Fibroblast of skin of right quadriceps (primary cell): ENCODE data around the gene PTTG1IP.
"Not testable (repeated sequence)": the region's sequence is repeated elsewhere in the genome, so short reads cannot be mapped to it uniquely, and the experiment has no call there.

Experiments
- DNase-seq: peaks from one replicate; pipeline ENCODE4 v3.0.0-alpha.2; 2013

The PTTG1IP gene, protein sequence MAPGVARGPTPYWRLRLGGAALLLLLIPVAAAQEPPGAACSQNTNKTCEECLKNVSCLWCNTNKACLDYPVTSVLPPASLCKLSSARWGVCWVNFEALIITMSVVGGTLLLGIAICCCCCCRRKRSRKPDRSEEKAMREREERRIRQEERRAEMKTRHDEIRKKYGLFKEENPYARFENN

DNA sequence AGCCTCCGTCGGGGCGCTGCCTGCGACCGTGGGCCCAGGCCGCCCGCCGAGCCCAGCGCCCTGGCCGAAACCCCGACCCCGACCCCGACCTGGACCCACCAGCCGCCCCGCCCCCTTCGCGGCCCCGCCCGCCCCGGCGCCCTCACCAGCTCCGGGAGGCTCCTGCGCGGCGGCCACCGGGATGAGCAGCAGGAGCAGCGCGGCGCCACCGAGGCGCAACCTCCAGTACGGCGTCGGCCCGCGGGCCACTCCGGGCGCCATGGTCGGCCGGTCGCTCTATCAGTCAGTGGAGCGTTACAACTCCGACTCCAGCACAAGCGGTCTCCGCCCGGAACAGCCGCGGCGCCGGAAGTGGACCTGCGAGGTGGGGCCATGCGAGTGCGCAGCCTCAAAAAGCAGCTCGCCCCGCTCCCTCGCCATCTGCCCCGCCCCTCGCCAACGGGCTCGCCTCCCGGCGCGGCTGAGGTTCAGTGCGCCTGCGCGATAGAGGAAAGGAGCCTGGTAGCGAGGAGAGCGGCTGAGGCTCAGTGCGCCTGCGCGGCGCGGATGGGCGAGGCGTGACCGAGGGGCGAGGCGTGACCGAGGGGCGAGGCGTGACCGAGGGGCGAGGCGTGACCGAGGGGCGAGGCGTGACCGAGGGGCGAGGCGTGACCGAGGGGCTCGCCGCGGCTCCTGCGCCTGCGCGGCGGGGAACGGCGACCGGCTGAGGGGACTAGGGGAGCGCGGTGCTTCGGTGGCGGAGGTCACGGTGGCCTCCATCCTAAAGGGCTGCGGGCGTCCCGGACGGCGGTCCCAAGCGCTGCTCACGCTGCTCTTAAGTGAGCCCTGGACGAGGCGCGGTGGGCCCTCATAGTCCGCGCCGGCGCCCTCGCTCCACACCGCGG, at the start of gene PTTG1IP:
Gene PTTG1IP, minus strand, starts transcription at position 335 of the 884 bp plus-strand sequence. Its CDS starts 74 bp downstream, at position 261.
- peak; percentile 97 for DNase-seq

DNA sequence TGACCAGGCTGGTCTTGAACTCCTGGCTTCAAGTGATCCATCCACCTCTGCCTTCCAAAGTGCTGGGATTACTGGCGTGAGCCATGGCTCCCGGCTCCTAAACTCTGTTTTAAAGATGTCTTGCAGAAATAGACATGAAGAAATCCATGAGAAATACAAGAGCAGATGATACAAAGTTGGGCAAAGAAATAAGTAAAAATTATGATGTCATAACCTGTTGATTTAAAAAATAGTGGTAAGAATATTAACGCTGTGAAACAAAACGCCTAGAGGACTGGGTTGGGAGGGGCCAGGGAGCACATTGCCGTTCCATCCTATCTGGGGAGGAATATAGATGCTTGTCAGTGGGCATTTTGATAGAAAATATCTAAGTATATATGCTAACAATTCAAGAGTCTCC, 48.4 kb upstream of the PTTG1IP start:
- no peak for DNase-seq

DNA sequence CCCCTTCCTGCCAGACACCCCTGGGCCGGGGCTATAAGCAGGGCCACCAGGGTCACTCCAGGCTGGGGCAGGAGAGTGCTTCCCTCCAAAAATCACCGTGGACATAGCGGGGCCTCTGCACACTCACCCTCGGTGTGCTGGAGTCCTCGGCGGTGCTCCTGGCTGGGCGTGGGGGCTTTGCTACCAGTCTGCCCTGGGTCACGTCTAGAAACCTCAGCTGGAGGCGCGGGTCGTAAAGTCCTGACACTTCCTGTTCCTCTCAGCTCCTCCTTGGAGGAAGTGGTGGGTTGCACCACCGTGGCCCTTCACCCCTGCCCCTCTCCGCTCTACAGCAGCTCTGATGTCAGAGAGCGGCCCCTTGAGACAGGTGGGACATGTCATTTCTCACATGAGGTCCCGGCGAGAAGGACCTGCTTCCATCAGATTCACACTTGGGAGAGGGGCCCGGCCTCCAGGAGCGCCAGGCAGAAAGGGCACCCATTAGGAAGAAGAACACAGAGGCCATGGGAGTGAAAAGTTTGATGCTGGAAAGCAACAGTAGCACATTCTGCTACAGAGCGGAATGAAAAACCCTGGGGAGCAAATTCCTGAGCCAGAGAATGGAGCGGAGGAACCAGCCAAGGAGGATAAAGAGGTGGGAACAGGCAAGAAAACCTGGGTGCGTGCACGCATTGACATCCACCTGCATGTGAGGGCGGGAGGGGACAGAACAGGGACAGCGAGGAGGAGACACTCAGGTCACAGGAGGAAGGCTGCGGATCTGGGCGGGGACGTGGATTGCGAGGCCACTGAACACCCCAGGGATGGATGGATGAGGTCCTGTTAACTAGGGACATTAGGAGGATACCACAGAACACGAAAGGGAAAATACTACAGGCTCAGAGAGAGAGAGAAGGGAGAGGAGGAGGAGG, 47.5 kb upstream of the PTTG1IP start, which contains the start of gene ITGB2:
Gene ITGB2, minus strand, starts transcription at position 206 of the 911 bp plus-strand sequence. CDS start 10,117 bp downstream, outside the sequence.
- DNase-seq = no peak

DNA sequence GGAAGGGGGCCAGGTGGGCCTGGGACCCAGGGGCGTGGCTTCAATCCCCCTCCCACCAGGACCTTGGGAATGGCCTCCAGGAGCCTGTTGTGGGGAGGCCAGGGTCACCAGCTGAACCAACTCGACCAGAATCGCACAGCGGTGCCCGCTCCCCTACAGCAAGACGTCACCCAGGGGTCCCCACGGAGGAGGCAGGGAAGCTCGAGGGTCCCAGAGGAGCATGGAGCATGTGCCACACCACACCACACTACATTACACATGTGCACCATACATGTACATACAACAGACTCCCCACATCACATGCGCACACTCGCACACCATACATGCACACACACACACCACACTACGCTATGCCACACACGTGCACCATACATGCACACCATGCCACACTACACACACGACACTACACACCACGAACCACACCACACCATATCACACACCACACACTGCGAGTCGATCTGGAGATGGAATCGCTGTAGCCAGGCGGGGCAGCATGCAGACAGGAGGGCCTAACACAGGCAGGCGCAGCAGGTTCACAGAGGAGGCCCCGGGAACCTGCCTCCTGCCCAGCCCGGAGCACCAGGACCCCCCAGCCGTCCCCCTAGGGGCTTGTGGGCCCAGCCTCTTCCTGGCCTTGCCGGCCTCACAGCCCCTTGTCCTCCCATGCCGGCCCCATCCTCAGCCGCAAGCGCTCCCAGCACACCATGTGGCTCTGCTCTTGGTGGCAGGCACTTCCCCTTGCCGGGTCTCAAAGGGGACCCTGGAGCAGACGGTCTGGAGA, 46.6 kb upstream of the PTTG1IP start:
- DNase-seq = no peak

DNA sequence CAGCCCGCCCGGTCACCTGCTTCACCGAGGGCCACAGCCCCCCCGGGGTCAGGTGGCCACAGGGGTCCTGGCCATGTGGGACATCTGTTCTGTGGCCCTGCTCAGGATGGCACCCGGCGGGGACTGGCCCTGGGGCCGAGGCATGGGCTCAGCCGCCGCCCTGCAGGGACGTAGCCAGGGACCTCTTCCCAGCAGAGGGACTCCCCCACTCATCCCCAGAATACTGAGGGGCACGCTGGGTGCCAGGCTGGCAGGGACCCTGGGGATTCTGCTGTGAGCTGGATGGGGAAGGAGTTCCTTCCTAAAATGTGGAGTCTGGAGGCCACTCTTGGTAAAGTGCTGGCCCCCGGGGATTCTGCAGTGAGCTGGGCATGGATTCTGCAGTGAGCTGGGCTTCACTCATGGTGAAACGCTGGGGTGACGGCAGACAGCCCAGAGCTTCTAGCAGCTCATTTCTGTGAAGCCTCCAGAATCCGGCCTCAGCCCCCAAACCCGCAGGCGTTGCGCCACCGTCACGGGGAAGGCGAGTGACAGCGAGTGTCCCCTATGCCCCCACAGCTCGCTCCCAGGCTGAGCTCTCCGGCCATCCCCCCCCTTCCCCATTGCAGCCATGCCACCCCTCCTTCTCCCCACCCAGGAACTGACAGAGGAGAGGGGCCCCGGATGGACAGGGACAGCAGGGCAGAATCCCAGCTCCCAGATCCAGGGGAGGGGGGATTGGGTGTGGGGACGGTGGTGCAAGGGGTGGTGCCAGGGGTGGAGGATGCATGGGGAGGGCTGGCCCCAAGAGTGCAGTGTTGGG, 45.8 kb upstream of the PTTG1IP start:
- no peak for DNase-seq

DNA sequence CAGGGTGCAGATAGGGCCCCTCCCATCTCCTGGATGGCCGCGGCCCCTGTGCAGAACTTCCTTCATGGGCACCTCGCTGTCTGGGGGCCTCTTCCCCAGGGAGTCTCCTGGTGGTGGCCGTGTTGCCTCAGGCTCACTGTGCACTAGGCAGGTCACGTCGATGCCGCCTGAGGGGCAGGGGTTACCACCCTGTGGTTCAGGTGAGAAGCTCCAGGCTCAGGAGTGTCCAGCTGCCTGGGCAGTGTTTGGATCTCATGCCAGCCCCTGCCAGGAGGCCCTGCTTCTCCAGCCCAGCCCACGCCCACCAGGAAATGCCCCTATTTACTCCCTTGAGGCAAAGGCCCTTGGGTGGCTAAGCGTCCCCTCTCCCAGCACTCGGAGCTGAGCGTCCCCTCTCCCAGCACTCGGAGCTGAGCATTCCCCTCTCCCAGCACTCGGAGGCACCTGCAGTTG, 45.1 kb upstream of the PTTG1IP start:
- no peak for DNase-seq

DNA sequence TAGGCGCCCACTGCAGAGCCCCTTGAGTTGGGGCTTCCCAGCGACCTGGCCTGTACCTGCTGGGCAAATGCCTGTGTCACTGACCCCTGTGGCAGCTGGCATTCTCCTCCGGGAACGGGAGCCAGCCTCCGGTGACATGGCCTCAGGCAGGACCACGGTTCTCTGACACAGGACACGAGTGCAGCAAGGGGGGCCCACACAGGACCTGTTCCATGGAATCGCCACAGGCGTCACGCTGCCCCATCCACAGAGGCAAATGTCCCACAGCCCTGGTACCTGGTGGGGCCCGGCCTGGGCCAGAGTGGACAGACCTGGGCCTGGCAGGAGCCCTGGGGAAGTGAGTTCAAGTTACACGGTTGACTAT, 44.6 kb upstream of the PTTG1IP start:
- no peak for DNase-seq

DNA sequence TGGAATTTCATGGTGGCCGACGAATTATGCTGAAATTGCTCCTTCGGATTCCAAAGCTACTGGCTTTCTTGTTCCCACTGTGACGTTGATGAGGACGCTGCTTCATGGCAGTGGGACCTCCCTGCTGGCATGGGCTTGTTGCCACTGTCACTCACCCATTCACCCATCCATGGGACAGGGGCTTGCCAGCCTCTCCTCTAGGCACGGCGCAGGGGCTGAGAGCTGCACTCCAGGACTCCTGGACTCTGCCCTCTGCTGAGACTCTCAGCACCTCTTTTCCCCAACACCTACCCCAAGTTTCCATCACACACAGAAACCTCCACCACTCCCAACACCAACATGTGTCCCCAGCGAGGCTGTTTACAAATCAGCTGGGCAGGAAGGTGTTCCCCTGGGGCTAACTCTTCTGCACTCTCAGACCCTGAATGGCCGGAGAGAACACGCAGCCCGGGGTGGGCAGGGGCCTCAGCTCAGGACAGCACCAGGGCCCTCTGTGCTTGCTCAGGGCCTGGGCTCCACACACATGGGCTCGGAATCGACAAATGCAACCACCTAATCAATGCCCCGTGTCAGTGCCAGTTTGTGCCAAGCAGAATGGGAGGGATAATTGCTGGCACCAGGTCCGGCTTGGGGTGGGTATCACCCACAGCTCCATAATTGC, 44.1 kb upstream of the PTTG1IP start:
- DNase-seq = no peak

DNA sequence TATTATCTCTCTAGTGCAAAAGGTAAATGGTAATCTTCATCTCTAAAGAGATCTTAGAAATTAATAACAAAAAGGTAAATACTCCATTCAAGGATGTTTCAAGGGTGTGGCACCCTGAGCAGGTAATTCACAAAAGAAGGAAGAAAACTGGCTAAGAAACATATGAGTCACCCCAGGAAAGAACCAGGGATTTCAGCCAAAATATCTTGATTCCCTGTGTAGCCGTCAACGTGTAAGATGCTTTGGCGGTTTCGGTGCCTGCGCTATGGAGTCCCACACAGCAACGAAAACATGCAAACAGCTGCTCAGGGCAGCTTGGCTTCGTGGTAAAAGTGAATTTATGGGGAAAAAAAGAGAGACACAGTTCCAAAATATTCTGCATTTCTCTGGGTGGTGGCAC, 43.5 kb upstream of the PTTG1IP start:
- DNase-seq = no peak

DNA sequence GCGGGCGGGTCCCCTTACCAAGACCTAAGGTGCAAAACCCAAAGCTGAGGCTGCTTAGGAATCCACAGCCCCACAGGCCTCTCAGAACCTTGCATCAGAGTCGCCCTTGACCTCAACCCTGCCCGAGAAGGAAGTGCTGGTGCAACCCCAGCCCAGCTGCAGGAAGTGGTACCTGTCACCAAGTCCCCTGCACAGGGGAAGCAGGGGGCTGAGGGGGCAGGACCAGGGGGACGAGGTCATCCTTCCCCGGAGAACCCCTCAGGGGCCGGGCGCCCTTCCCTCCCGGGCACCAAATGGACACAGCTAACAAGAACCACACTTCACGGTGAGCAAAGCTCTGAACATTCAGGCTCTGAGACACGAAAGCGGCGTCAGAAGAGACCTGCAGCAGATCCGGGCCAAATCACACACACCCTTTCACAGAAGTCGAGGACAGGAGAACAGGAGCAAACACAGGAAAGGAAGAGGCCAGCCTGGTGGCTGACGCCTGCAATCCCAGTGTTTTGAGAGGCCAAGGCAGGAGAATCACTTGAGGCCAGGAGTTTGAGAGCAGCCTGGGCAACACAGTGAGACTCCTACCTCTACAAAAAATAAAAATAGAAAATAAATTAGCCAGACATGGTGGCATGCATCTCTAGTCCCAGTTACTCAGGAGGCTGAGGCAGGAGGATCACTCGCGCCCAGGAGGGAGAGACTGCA, 40.8 kb upstream of the PTTG1IP start:
- DNase-seq = no peak

DNA sequence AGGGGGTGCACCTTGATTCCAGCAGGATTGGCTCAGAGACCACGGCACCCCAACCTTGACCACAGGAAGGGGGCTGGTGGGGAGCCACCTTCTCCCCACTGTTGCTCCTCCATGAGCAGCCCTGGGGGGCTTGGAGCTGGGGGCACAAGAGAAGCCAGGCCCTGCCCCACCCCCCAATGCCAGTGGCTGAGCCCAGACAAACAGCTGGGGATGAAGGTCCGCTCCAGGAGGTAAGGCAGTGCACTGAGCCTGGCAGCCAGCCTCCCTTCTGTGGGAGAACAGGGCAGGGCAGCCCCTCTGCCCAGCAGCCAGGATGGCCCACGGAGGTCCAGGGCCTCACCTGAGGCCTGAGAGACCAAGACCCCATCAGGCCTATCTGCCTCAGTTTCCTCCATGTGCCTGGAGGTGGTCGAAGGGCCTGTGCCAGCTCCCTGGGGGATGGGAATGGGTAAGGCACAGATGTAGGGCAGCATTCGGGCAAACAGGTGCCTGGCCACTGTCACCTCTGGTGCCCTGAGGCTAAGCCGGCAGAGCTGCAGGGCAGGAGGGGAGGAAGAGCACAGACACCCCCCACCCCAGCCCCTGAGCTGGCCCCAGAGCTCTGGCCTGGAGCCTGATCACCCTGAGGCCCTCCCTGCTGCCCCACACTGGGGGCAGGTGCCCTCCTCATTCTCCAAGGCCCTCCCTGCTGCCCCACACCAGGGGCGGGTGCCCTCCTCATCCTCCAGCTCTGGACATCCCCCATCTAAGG, 40.1 kb upstream of the PTTG1IP start:
- no peak for DNase-seq

DNA sequence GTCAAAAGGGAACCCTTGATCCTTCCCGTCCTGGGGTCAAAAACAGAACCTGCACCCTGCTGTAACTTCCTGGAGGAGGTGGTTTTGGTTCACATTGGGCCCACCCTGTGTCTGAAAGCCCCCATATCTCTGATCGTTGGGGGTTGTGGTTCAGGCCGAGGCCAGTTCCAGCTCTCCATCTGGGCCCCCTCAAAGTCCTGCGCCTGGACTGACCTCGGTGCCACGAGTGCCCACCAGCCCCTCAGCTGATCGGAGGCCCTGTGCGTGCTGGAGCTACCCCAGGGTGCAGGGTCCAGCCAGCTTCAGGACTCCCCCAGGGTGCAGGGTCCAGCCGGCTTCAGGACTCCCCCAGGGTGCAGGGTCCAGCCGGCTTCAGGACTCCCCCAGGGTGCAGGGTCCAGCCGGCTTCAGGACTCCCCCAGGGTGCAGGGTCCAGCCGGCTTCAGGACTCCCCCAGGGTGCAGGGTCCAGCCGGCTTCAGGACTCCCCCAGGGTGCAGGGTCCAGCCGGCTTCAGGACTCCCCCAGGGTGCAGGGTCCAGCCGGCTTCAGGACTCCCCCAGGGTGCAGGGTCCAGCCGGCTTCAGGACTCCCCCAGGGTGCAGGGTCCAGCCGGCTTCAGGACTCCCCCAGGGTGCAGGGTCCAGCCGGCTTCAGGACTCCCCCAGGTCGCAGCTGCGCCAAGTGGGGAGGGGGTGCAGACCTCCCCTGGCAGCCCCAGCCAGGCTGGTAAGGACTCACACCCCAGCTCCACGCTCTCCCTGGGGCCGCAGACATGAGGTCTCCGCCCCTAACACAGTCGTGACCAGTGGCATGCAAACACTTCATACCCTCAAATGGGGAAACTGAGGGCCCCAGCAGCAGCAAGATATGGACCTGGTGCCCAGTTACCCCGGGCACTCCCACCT, 39.3 kb upstream of the PTTG1IP start:
- not testable (repeated sequence) for DNase-seq

DNA sequence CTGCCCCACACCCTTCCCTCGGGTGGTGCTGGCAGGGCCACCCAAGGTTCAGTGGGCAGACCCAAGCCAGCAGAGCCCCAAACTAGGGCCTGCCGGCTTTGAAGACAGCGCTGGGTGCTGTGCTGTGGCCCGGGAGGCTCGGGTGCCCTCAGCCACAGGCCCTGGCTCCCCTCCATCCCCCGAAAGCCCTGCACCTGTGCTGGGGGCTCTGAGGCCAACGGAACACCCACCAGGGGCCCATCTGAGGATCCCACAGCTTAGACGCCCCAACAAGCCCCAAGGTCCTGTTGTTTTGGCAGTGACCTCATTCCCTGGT, 38.6 kb upstream of the PTTG1IP start:
- DNase-seq = no peak

DNA sequence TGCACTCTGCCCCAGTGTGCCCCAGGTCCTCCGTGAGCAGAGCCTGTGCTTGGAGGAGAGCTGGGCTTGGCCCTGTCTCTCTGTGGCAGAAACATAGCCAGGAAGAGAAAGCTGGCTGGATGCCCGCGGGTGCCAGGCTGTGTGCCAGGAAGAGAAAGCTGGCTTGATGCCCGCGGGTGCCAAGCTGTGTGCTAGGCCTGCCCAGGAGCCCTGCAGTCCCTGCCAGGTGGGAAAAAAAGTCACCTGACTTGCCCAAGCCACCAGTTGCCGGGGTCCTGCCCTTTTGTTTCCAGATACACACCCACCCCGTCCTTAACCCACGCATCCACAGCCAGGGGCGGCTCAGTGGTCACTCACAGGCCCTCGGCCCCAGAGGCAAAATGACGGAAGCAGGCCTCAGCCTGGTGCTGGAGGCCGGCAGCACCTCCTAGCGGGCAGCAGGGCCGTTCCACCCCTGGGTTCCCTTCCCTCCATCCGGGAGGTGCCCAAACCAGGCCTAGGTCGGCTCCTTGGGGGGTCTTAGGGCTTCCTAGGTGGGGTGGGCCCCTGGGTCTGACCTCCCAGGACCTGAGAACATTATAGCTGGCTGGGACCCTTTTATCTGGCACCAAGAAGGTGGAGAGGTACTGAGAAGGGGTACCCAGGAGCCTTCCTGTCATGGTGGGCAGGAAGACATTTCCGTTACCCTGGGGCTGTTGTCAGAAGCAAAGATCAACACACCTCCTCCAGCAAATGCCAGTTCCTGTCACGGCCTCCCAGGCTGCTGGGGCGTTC, 38.1 kb upstream of the PTTG1IP start:
- DNase-seq = no peak

DNA sequence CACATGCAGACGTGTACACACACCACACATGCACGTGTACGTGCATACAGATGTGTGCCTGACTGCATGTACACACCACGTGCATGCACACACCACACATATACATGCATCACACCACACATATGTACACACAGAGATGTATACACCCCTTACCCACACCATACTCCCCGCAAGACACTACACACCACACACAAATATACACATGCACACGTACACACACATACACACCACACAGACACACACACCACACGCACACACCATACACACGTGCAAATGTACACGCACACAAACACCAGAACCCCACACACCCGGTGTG, 37.5 kb upstream of the PTTG1IP start:
- no peak for DNase-seq

DNA sequence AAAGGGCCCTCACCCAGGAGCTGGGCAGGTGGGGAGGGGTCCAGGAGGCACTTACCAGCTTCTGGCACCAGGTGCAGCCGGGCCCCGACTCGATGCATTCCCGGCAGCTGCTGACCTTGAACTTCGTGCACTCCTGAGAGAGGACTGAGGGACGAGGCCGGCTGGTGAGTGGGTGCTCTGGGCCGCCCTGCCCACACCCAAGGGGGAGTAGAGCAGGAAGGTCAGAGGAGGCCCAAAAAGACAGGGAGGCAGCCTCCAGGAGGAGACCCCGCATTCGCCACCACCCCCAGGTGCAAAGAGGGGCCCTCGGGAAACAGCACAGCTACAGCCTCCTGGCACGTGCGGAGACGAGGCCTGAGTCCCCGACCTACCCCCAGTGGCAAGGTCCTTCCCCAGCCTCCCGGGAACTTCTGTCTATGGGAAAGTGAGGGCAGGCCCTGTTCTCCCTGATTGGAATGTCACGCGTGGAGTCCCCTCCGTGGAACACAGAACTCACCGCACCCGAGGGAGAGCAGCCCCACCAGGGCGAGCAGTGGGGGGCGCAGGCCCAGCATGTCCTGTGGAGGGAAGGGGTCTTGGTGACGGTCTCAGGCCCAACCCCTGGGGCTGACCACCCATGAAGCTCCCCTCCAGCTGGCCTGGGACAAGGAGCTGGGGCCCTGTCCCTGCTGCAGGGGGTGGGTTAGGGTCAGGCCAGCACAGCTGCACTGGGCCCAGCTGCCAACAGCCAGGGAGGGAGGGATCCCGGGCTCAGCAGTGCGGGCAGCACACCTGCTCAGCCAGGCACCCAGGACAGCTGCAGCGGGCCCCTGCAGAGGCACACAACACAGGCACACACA, 37.0 kb upstream of the PTTG1IP start:
- DNase-seq = no peak

DNA sequence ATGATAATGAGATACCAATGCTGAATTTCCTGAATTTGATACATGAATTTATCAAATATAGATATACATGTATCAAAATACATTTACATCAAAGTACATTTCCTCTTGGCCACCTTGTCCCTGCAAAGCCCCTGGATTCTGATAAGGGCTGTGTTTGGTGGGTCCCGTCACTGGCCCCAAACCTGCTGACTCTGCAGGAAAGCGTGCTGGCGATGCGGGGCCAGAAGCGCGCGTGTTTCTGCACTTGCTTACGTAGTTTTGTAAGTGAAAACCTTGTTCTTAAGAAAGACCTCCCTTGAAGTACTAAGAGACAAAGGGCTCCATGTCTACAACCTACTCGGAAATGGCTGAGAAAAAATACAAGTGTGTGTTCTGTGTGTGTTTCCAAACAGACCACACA, 36.2 kb upstream of the PTTG1IP start:
- no peak for DNase-seq
